ENCODE measurements around the gene NAPA.

NAPA gene

GRCh38 chr19:47464675-47465419 lies 50.0 kb downstream of the NAPA start:
- no peak for TF ChIP-seq CTCF (IDR thresholded peaks at IDR 0.05; ENCODE audit: insufficient read depth, low read length, poor library complexity, severe bottlenecking)
- H3K36me3 ChIP-seq (ENCODE audit: control insufficient read depth, insufficient read depth, low read length) = no peaks in the 10 kb centered on the region
- no peak overlapping the region for H3K4me3 ChIP-seq (replicated peaks; ENCODE audit: low read depth, low read length)
- peaks cover 1% of the 10 kb centered on the region; the same call in 1 of the 2 replicates for H3K27me3 ChIP-seq (replicated peaks; ENCODE audit: control insufficient read depth, insufficient read depth, low read length)
- DNase-seq (ENCODE audit: extremely low read depth, insufficient read length) = no peak

- no peak for DNase-seq (ENCODE audit: extremely low read depth, insufficient read length)
- TF ChIP-seq CTCF (IDR thresholded peaks at IDR 0.05; ENCODE audit: insufficient read depth, low read length, poor library complexity, severe bottlenecking) = no peak
- Histone ChIP-seq H3K27me3 (replicated peaks; ENCODE audit: control insufficient read depth, insufficient read depth, low read length) (peaks cover 1% of the 10 kb centered on the region; the same call in 1 of the 2 replicates), H3K4me3 (replicated peaks; ENCODE audit: low read depth, low read length) (no peak overlapping the region), H3K36me3 (ENCODE audit: control insufficient read depth, insufficient read depth, low read length) (no peaks in the 10 kb centered on the region)
Measured at GRCh38 chr19:47461876-47462275, 53.0 kb downstream of the NAPA start.

GRCh38 chr19:47459477-47459876 lies 55.4 kb downstream of the NAPA start:
- no peak for TF ChIP-seq CTCF (IDR thresholded peaks at IDR 0.05; ENCODE audit: insufficient read depth, low read length, poor library complexity, severe bottlenecking)
- no peak for DNase-seq (ENCODE audit: extremely low read depth, insufficient read length)
- Histone ChIP-seq H3K4me3 (replicated peaks; ENCODE audit: low read depth, low read length) (no peak overlapping the region), H3K27me3 (replicated peaks; ENCODE audit: control insufficient read depth, insufficient read depth, low read length) (peaks cover 1% of the 10 kb centered on the region; the same call in 1 of the 2 replicates), H3K36me3 (ENCODE audit: control insufficient read depth, insufficient read depth, low read length) (no peaks in the 10 kb centered on the region)

GRCh38 chr19:47458672-47459071 lies 56.2 kb downstream of the NAPA start:
- DNase-seq (ENCODE audit: extremely low read depth, insufficient read length) = no peak
- Histone ChIP-seq H3K36me3 (ENCODE audit: control insufficient read depth, insufficient read depth, low read length) (no peaks in the 10 kb centered on the region), H3K4me3 (replicated peaks; ENCODE audit: low read depth, low read length) (no peak overlapping the region), H3K27me3 (replicated peaks; ENCODE audit: control insufficient read depth, insufficient read depth, low read length) (peaks cover 1% of the 10 kb centered on the region; the same call in 1 of the 2 replicates)
- no peak for TF ChIP-seq CTCF (IDR thresholded peaks at IDR 0.05; ENCODE audit: insufficient read depth, low read length, poor library complexity, severe bottlenecking)

GRCh38 chr19:47456721-47457474 lies 58.0 kb downstream of the NAPA start:
- no peak for DNase-seq (ENCODE audit: extremely low read depth, insufficient read length)
- H3K4me3 ChIP-seq (replicated peaks; ENCODE audit: low read depth, low read length) = no peak overlapping the region
- H3K27me3 ChIP-seq (replicated peaks; ENCODE audit: control insufficient read depth, insufficient read depth, low read length) = peaks cover 1% of the 10 kb centered on the region; the same call in 1 of the 2 replicates
- no peak for TF ChIP-seq CTCF (IDR thresholded peaks at IDR 0.05; ENCODE audit: insufficient read depth, low read length, poor library complexity, severe bottlenecking)
- no peaks in the 10 kb centered on the region for H3K36me3 ChIP-seq (ENCODE audit: control insufficient read depth, insufficient read depth, low read length)
